Suprapubic skin (tissue), 4 donors: Measurements from ENCODE around the gene MYH3. TPM values are rescaled to one million over a fixed set of nuclear protein-coding genes. Genes with fewer than 3 reads are reported as not detected.

ENCODE experiments used
- DNase-seq, 2 donors: peaks; one replicate each; pipeline ENCODE4 v3.0.0-alpha.2; 2019; ENCODE audit warnings: low spot score in 2 of 2
- H3K27ac ChIP-seq: fragments of 200-600 bp; sonication (generic); one replicate; pipeline ENCODE4 v1.5.1; 2019
- H3K27me3 ChIP-seq: fragments of 200-600 bp; sonication (generic); one replicate; pipeline ENCODE4 v1.5.1; 2019
- H3K36me3 ChIP-seq: fragments of 200-600 bp; sonication (generic); one replicate; pipeline ENCODE4 v1.5.1; 2019
- H3K4me1 ChIP-seq: fragments of 200-600 bp; sonication (generic); one replicate; pipeline ENCODE4 v1.5.1; 2019
- H3K4me3 ChIP-seq: fragments of 200-600 bp; sonication (generic); one replicate; pipeline ENCODE4 v1.5.1; 2019; ENCODE audit warnings: mild to moderate bottlenecking
- H3K9me3 ChIP-seq: fragments of 200-600 bp; sonication (generic); one replicate; pipeline ENCODE4 v1.5.1; 2019
- EP300 ChIP-seq: sonication (generic); formaldehyde crosslinking; IDR thresholded peaks from one replicate; pipeline ENCODE4 v1.6.1; 2017; ENCODE audit warnings: antibody characterized with exemption
- POLR2A ChIP-seq, 2 donors: fragments of 450-650 bp; IDR thresholded peaks; one replicate each; pipeline ENCODE4 v1.6.1; 2017; ENCODE audit warnings: antibody characterized with exemption in 2 of 2, mild to moderate bottlenecking in 2 of 2, moderate library complexity in 2 of 2
- POLR2AphosphoS5 ChIP-seq, 3 donors: sonication (generic); formaldehyde crosslinking; IDR thresholded peaks; one replicate each; pipeline ENCODE4 v1.6.1; 2017; ENCODE audit warnings: antibody characterized with exemption in 3 of 3
- WGBS: methylation state at CpG from one replicate; pipeline ENCODE4 v1.1.5; 2018; 5-methylcytosine and 5-hydroxymethylcytosine counted together
- total RNA-seq, 4 donors: library from RNA; depleted of rRNA; stranded (reverse); fragments of >200 nt; gene quantifications; one replicate each; pipeline ENCODE4 v1.1.0, GENCODE V29; 2016
- TF ChIP-seq, protein P1 (sequence below), 2 donors: fragments of 200-600 bp in 1 of 2; fragments of 450-650 bp in 1 of 2; sonication (generic) in 1 of 2; IDR thresholded peaks; one replicate each; pipeline ENCODE4 v1.5.1; 2016 to 2019; ENCODE audit warnings: antibody characterized with exemption in 2 of 2, mild to moderate bottlenecking in 1 of 2, moderate library complexity in 1 of 2

MYH3 gene
- total RNA-seq, 4 donors from 2014 or later = 0.89 to 6.5 (median 1.1) TPM

DNA sequence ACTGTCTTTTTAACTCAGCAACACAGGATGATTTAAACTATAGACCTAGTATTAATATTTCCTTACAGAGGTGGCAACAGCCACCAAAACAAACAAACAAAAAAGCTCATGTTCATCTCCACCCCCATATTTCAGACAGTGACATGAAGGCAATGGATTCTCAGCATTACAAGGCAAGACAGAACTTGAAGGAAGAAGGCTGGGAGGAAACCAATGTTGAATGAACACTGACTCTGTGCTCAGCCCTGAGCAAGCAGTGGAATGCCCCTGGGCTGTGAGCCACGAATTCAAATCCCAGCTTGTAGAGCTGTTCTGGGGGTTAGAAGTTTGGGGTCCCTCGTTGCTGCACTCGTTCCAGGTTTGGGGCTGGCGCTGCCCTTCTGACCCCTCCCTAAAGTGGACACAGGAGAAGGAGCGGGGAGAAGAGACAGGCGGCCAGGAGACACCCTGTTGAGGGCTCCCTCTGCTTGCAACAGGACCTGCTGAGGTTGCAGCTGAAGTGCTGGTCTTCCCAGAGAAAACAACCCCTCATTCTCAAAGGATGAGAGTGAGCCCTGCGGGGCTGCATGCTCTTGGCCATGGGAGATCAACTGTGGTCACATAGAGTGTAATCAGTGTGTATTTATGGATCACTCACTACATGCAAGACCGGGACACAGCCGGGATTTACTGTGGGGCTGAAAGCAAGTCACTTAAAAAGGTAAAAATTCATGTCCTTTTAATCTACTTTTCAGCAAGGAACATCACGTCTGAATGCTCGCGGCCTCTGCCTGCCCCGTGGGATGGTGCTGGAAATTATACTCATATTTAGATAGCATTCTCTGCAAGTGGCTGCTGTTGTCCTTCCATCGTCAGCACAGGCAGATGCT, 34.3 kb downstream of the MYH3 start:
- peaks cover 12% of the 10 kb centered on the region for H3K4me1 ChIP-seq
- H3K27me3 ChIP-seq = no peaks in the 10 kb centered on the region
- H3K36me3 ChIP-seq = no peaks in the 10 kb centered on the region
- H3K27ac ChIP-seq = peak overlapping the region; percentile 70
- DNase-seq = no peak
- 50% methylated on average over 12 of the region's 14 CpGs for WGBS
- no peaks in the 10 kb centered on the region for H3K9me3 ChIP-seq
- TF ChIP-seq EP300 (no peak), POLR2AphosphoS5 (IDR thresholded peaks at IDR 0.05) (no peak), POLR2A (IDR thresholded peaks at IDR 0.05) (no peak)
- TF ChIP-seq, protein P1, sequence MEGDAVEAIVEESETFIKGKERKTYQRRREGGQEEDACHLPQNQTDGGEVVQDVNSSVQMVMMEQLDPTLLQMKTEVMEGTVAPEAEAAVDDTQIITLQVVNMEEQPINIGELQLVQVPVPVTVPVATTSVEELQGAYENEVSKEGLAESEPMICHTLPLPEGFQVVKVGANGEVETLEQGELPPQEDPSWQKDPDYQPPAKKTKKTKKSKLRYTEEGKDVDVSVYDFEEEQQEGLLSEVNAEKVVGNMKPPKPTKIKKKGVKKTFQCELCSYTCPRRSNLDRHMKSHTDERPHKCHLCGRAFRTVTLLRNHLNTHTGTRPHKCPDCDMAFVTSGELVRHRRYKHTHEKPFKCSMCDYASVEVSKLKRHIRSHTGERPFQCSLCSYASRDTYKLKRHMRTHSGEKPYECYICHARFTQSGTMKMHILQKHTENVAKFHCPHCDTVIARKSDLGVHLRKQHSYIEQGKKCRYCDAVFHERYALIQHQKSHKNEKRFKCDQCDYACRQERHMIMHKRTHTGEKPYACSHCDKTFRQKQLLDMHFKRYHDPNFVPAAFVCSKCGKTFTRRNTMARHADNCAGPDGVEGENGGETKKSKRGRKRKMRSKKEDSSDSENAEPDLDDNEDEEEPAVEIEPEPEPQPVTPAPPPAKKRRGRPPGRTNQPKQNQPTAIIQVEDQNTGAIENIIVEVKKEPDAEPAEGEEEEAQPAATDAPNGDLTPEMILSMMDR (IDR thresholded peaks at IDR 0.05) = no peak
- H3K4me3 ChIP-seq = no peak overlapping the region

- no peaks in the 10 kb centered on the region for H3K9me3 ChIP-seq
- H3K27ac ChIP-seq = peak overlapping the region; percentile 36
- no peak overlapping the region for H3K4me3 ChIP-seq
- H3K36me3 ChIP-seq = no peaks in the 10 kb centered on the region
- no peak for DNase-seq
- peaks cover 21% of the 10 kb centered on the region for H3K4me1 ChIP-seq
- no peaks in the 10 kb centered on the region for H3K27me3 ChIP-seq
- TF ChIP-seq, protein P1 (IDR thresholded peaks at IDR 0.05) = no peak
- no peak for TF ChIP-seq POLR2A (IDR thresholded peaks at IDR 0.05)
- no peak for TF ChIP-seq EP300
- no peak for TF ChIP-seq POLR2AphosphoS5 (IDR thresholded peaks at IDR 0.05)
- 66% methylated on average over 6 of the region's 6 CpGs for WGBS
Measured at GRCh38 chr17:10621397-10621796, 35.7 kb downstream of the MYH3 start.

DNA sequence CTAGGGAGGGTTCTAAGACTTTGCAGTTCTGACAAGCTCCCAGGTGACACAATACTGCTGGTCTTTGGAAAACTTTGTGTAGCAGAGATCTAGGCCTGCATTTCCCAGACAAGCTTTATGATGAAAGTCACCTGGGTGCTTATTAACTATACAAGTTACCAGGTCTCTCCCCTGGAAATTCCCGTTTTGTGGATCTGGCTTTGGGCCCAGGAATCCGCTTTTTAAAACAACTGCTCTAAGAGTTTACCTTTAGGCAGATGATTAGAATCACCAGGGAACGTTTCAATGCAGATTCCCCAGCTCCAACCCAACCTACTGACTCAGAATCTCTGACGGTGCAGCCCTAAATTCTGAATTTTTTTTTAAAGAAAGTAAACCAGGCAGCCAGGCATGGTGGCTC, 36.3 kb downstream of the MYH3 start:
- no peak for TF ChIP-seq EP300
- TF ChIP-seq, protein P1 (IDR thresholded peaks at IDR 0.05) = no peak
- no peaks in the 10 kb centered on the region for H3K9me3 ChIP-seq
- no peaks in the 10 kb centered on the region for H3K27me3 ChIP-seq
- no peak for DNase-seq
- H3K4me1 ChIP-seq = peaks cover 21% of the 10 kb centered on the region
- H3K27ac ChIP-seq = no peak overlapping the region
- H3K4me3 ChIP-seq = no peak overlapping the region
- WGBS = 49% methylated on average over 4 of the region's 4 CpGs
- no peaks in the 10 kb centered on the region for H3K36me3 ChIP-seq

- Histone ChIP-seq H3K9me3 (no peaks in the 10 kb centered on the region), H3K4me3 (no peak overlapping the region), H3K4me1 (peaks cover 27% of the 10 kb centered on the region), H3K36me3 (no peaks in the 10 kb centered on the region), H3K27ac (no peak overlapping the region), H3K27me3 (no peaks in the 10 kb centered on the region)
- no peak for DNase-seq
- no peak for TF ChIP-seq POLR2A (IDR thresholded peaks at IDR 0.05)
- TF ChIP-seq, protein P1 (IDR thresholded peaks at IDR 0.05) = peak; percentile 55 to 88
- TF ChIP-seq POLR2AphosphoS5 (IDR thresholded peaks at IDR 0.05) = no peak
- TF ChIP-seq EP300 = no peak
- WGBS = 7% methylated on average over 7 of the region's 7 CpGs
Measured at GRCh38 chr17:10618202-10618635, 38.9 kb downstream of the MYH3 start.

GRCh38 chr17:10617120-10617505, 40.0 kb downstream of the MYH3 start:
- no peak overlapping the region for H3K4me3 ChIP-seq
- no peaks in the 10 kb centered on the region for H3K27me3 ChIP-seq
- H3K9me3 ChIP-seq = no peaks in the 10 kb centered on the region
- H3K27ac ChIP-seq = no peak overlapping the region
- no peaks in the 10 kb centered on the region for H3K36me3 ChIP-seq
- WGBS = 79% methylated on average over 6 of the region's 6 CpGs
- no peak for DNase-seq
- H3K4me1 ChIP-seq = peaks cover 23% of the 10 kb centered on the region
- TF ChIP-seq POLR2AphosphoS5 (IDR thresholded peaks at IDR 0.05) (no peak), POLR2A (IDR thresholded peaks at IDR 0.05) (no peak), EP300 (no peak)
